Measurements from ENCODE around the gene KIAA1217. TPM values are rescaled to one million over a fixed set of nuclear protein-coding genes. Genes with fewer than 3 reads are reported as not detected.
A peak's percentile ranks its signal among the peaks of the same experiment; 100 is the strongest.

The KIAA1217 gene, protein sequence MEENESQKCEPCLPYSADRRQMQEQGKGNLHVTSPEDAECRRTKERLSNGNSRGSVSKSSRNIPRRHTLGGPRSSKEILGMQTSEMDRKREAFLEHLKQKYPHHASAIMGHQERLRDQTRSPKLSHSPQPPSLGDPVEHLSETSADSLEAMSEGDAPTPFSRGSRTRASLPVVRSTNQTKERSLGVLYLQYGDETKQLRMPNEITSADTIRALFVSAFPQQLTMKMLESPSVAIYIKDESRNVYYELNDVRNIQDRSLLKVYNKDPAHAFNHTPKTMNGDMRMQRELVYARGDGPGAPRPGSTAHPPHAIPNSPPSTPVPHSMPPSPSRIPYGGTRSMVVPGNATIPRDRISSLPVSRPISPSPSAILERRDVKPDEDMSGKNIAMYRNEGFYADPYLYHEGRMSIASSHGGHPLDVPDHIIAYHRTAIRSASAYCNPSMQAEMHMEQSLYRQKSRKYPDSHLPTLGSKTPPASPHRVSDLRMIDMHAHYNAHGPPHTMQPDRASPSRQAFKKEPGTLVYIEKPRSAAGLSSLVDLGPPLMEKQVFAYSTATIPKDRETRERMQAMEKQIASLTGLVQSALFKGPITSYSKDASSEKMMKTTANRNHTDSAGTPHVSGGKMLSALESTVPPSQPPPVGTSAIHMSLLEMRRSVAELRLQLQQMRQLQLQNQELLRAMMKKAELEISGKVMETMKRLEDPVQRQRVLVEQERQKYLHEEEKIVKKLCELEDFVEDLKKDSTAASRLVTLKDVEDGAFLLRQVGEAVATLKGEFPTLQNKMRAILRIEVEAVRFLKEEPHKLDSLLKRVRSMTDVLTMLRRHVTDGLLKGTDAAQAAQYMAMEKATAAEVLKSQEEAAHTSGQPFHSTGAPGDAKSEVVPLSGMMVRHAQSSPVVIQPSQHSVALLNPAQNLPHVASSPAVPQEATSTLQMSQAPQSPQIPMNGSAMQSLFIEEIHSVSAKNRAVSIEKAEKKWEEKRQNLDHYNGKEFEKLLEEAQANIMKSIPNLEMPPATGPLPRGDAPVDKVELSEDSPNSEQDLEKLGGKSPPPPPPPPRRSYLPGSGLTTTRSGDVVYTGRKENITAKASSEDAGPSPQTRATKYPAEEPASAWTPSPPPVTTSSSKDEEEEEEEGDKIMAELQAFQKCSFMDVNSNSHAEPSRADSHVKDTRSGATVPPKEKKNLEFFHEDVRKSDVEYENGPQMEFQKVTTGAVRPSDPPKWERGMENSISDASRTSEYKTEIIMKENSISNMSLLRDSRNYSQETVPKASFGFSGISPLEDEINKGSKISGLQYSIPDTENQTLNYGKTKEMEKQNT (N-terminal part only)
- polyA plus RNA-seq (2012; rRNA removed): 4.2 and 7.2 TPM in 2 replicates
- 4.4 and 5.3 TPM in 2 replicates for polyA plus RNA-seq (2012; cell fraction: cytosol; rRNA removed)
- 15.2 and 19.9 TPM in 2 replicates for polyA plus RNA-seq (2012; cell fraction: nucleus; rRNA removed)

DNA sequence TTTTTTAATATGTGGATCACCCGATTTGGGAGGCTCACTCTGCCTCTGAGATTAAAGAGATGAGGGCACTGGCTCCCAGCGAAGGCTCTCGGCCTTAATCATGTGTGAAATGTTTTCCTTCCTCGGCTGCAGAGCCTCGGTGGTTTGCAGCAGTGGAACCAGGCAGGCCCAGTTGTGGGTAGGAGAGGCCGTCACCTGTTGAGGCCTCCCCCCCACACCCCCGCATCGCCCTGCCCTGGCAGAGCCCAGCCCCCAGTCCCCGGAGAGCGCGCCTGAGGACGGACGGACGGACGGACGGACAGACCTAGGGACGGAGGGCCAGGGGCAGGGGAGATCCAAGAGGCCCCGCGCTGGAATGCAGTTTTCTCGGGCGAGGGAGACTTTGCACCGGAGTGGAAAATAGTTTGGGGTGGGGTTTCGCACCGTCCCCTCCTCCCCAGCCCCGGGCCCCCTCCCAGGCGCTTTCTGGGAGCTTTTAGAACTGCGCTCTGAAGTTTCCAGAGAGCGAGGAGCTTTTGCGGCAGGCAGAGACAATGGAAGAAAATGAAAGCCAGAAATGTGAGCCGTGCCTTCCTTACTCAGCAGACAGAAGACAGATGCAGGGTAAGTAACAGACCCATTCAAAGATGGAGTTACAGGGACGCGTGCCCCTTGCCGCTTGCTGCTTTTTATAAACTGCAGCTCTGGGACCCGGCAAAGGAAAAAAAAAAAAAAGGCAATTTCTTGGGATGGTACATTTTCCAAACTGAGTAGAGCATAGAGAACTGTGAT lies at the start of gene KIAA1217:
KIAA1217 (plus strand) TSS at position 478 of the 771 bp plus-strand sequence; CDS start at position 534, 56 bp downstream.
- Histone ChIP-seq H4K20me1 (ENCODE audit: insufficient read depth) (no peaks in the 10 kb centered on the region), H3K36me3 (replicated peaks in 1 of 2; ENCODE audit: control insufficient read depth in 1 of 2, insufficient read depth in 2 of 2, low read length in 1 of 2) (no peaks in the 10 kb centered on the region), H3K9me2 (no peaks in the 10 kb centered on the region), H3K27me3 (ENCODE audit: insufficient read depth) (no peaks in the 10 kb centered on the region), H3K27ac (ENCODE audit: low read depth in 2 of 2, low read length in 1 of 2) (peak within 1 kb of the TSS; percentile 64 to 76), H3K9me3 (no peaks in the 10 kb centered on the region), H3K9ac (peak within 1 kb of the TSS; percentile 59; the same call in 1 of the 2 replicates), H3K4me3 (ENCODE audit: low read depth in 2 of 2, low read length in 1 of 2) (peak within 1 kb of the TSS; percentile 51 to 59), H3K79me2 (ENCODE audit: insufficient read depth) (no peaks in the 10 kb centered on the region), H3F3A (replicated peaks; ENCODE audit: insufficient read depth) (peaks cover 12% of the 10 kb centered on the region), H2AFZ (ENCODE audit: low read depth) (peak within 1 kb of the TSS; percentile 84), H3K4me2 (peak within 1 kb of the TSS; percentile 93), H3K4me1 (ENCODE audit: control insufficient read depth in 1 of 2, insufficient read depth in 2 of 2, low read depth in 1 of 2, low read length in 1 of 2) (peaks cover 27 to 32% of the 10 kb centered on the region in 2 experiments)
- DNase-seq: peak; percentile 57
- CTCF ChIA-PET: interaction anchor here (0.8 to 2.6 kb wide), 6 partner anchors 13 to 214 kb away, joined by 4 to 15 read pairs (median 6); no protein-coding TSS in a partner anchor
- POLR2A ChIA-PET: interaction anchor here (0.7 to 1.2 kb wide), 2 partner anchors 28 to 47 kb away, joined by 3 to 4 read pairs; no protein-coding TSS in a partner anchor
- TF ChIP-seq TEAD4 (IDR thresholded peaks at IDR 0.05; ENCODE audit: borderline replicate concordance, insufficient read depth) (no peak), MEF2A (IDR thresholded peaks at IDR 0.05; ENCODE audit: borderline replicate concordance, low read depth) (no peak), TAF1 (IDR thresholded peaks at IDR 0.05; ENCODE audit: borderline replicate concordance, low read depth, low read length) (0 out of 2 replicates have a peak, but pooled peaks have one; percentile 22), POLR2AphosphoS5 (IDR thresholded peaks at IDR 0.05; ENCODE audit: low read depth, low read length) (peak; percentile 45), RCOR1 (IDR thresholded peaks at IDR 0.05; ENCODE audit: low read length) (no peak), RFX5 (IDR thresholded peaks at IDR 0.05; ENCODE audit: low read length) (no peak)
- TF ChIP-seq, protein P1, sequence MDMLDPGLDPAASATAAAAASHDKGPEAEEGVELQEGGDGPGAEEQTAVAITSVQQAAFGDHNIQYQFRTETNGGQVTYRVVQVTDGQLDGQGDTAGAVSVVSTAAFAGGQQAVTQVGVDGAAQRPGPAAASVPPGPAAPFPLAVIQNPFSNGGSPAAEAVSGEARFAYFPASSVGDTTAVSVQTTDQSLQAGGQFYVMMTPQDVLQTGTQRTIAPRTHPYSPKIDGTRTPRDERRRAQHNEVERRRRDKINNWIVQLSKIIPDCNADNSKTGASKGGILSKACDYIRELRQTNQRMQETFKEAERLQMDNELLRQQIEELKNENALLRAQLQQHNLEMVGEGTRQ (IDR thresholded peaks at IDR 0.05; ENCODE audit: borderline replicate concordance, low read depth, low read length): no peak
- TF ChIP-seq, protein P2, sequence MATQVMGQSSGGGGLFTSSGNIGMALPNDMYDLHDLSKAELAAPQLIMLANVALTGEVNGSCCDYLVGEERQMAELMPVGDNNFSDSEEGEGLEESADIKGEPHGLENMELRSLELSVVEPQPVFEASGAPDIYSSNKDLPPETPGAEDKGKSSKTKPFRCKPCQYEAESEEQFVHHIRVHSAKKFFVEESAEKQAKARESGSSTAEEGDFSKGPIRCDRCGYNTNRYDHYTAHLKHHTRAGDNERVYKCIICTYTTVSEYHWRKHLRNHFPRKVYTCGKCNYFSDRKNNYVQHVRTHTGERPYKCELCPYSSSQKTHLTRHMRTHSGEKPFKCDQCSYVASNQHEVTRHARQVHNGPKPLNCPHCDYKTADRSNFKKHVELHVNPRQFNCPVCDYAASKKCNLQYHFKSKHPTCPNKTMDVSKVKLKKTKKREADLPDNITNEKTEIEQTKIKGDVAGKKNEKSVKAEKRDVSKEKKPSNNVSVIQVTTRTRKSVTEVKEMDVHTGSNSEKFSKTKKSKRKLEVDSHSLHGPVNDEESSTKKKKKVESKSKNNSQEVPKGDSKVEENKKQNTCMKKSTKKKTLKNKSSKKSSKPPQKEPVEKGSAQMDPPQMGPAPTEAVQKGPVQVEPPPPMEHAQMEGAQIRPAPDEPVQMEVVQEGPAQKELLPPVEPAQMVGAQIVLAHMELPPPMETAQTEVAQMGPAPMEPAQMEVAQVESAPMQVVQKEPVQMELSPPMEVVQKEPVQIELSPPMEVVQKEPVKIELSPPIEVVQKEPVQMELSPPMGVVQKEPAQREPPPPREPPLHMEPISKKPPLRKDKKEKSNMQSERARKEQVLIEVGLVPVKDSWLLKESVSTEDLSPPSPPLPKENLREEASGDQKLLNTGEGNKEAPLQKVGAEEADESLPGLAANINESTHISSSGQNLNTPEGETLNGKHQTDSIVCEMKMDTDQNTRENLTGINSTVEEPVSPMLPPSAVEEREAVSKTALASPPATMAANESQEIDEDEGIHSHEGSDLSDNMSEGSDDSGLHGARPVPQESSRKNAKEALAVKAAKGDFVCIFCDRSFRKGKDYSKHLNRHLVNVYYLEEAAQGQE (IDR thresholded peaks at IDR 0.05; ENCODE audit: low read depth, low read length): 0 out of 2 replicates have a peak, but pooled peaks have one; percentile 5
- 17% methylated on average over 25 of the region's 34 CpGs for WGBS (ENCODE audit: low lambda C conversion rate)
